VCaP (cell line): ENCODE results near the gene SNX15.

ENCODE experiments used
- H3K27ac ChIP-seq: fragments of 450-650 bp; 2 replicates; pipeline ENCODE4 v1.5.1; 2017
- TF ChIP-seq, protein P1 (sequence below): fragments of 450-650 bp; conservative IDR thresholded peaks from 2 replicates; pipeline ENCODE4 v1.5.1; 2017; ENCODE audit warnings: mild to moderate bottlenecking, moderate library complexity

The SNX15 gene

GRCh38 chr11:65086809-65087208, 59.6 kb downstream of the SNX15 start:
- no peak overlapping the region for H3K27ac ChIP-seq
- TF ChIP-seq, protein P1, sequence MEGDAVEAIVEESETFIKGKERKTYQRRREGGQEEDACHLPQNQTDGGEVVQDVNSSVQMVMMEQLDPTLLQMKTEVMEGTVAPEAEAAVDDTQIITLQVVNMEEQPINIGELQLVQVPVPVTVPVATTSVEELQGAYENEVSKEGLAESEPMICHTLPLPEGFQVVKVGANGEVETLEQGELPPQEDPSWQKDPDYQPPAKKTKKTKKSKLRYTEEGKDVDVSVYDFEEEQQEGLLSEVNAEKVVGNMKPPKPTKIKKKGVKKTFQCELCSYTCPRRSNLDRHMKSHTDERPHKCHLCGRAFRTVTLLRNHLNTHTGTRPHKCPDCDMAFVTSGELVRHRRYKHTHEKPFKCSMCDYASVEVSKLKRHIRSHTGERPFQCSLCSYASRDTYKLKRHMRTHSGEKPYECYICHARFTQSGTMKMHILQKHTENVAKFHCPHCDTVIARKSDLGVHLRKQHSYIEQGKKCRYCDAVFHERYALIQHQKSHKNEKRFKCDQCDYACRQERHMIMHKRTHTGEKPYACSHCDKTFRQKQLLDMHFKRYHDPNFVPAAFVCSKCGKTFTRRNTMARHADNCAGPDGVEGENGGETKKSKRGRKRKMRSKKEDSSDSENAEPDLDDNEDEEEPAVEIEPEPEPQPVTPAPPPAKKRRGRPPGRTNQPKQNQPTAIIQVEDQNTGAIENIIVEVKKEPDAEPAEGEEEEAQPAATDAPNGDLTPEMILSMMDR = no peak

- TF ChIP-seq, protein P1 = no peak
- no peak overlapping the region for H3K27ac ChIP-seq
Measured at GRCh38 chr11:65087216-65087615, 60.0 kb downstream of the SNX15 start.

GRCh38 chr11:65087827-65088226, 60.6 kb downstream of the SNX15 start:
- no peak overlapping the region for H3K27ac ChIP-seq
- TF ChIP-seq, protein P1 = no peak

DNA sequence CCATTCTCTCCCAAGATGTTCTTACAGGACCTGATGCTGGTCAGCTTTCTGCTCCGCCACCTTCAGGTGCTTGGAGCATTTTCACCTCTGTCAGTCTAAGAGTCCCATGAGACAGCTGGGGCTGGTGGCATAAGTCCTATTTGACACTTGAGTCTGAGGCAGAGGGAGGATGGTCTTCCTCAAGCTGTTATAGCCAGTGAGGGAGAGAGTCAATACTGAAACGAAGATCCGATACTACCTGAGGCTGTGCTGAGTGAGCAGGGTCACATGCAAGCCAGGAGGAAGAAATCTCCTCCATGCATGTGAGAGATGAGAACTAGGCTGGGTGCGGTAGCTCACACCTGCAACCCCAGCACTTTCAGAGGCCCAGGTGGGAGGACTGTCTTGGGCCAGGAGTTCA, 62.4 kb downstream of the SNX15 start:
- TF ChIP-seq, protein P1 = no peak
- H3K27ac ChIP-seq = no peak overlapping the region
